NK-92 treated with Interleukin-12 subunit alpha and Interleukin-12 subunit beta, amount 100 ng/mL, for 24 hours (cell line): ENCODE data around the gene UBAP2L.

ENCODE experiments used
- DNase-seq: peaks from one replicate; lab custom pipeline; 2025; lab: John Stamatoyannopoulos, UW

UBAP2L gene

GRCh38 chr1:154220071-154220969 lies at the start of gene UBAP2L:
Gene UBAP2L (plus strand): TSS chr1:154220955. CDS start chr1:154225124, 4,169 bp downstream.
- DNase-seq = peak; percentile 98

- no peak for DNase-seq
Measured at GRCh38 chr1:154171223-154171583, 49.6 kb upstream of the UBAP2L start.

- no peak for DNase-seq
Measured at GRCh38 chr1:154171880-154172279, 48.9 kb upstream of the UBAP2L start.

- DNase-seq = no peak
Measured at GRCh38 chr1:154174654-154175053, 46.1 kb upstream of the UBAP2L start.

- DNase-seq = no peak
Measured at GRCh38 chr1:154176337-154176736, 44.4 kb upstream of the UBAP2L start.

GRCh38 chr1:154178013-154178412 lies 42.7 kb upstream of the UBAP2L start:
- DNase-seq = no peak

GRCh38 chr1:154178911-154179811 lies 41.6 kb upstream of the UBAP2L start:
- DNase-seq = no peak

- no peak for DNase-seq
Measured at GRCh38 chr1:154179946-154180687, 40.6 kb upstream of the UBAP2L start.

- no peak for DNase-seq
Measured at GRCh38 chr1:154181944-154182343, 38.8 kb upstream of the UBAP2L start.

- DNase-seq = peak; percentile 78
Measured at GRCh38 chr1:154182344-154183045, 38.3 kb upstream of the UBAP2L start.

GRCh38 chr1:154183046-154183915 lies 37.5 kb upstream of the UBAP2L start:
- DNase-seq = peak; percentile 89

- DNase-seq = peak; percentile 52
Measured at GRCh38 chr1:154186177-154186576, 34.6 kb upstream of the UBAP2L start.

- DNase-seq = no peak
Measured at GRCh38 chr1:154186852-154187501, 33.8 kb upstream of the UBAP2L start.

- no peak for DNase-seq
Measured at GRCh38 chr1:154190550-154190949, 30.2 kb upstream of the UBAP2L start.

GRCh38 chr1:154191990-154192461 lies 28.7 kb upstream of the UBAP2L start, which contains the start of gene TPM3:
Gene TPM3 (minus strand): TSS chr1:154192100. CDS start chr1:154192018, 82 bp downstream.
- no peak for DNase-seq

- DNase-seq = no peak
Measured at GRCh38 chr1:154192476-154192875, 28.3 kb upstream of the UBAP2L start.

GRCh38 chr1:154193821-154194220 lies 26.9 kb upstream of the UBAP2L start:
- DNase-seq = no peak

- DNase-seq = no peak
Measured at GRCh38 chr1:154198756-154199562, 21.8 kb upstream of the UBAP2L start.

- DNase-seq = no peak
Measured at GRCh38 chr1:154199563-154199879, 21.2 kb upstream of the UBAP2L start.
